SK-N-SH treated with all-trans-retinoic acid at 6 μM for 48 hours (cell line): ENCODE results near the gene EVI5.

Experiments used
- ATAC-seq: fragments of 200-7000 bp; cut with Tn5 transposase; 3 replicates; pipeline ENCODE4 v1.9.1; 2020; ENCODE audit warnings: mild to moderate bottlenecking, moderate library complexity
- ARNTL ChIP-seq: fragments of 450-650 bp; formaldehyde crosslinking; IDR thresholded peaks from 2 replicates; pipeline ENCODE4 v1.5.0; 2020; ENCODE audit warnings: low read depth, mild to moderate bottlenecking, moderate library complexity, borderline replicate concordance
- BACH2 ChIP-seq: fragments of 250-450 bp; sonication (Bioruptor Pico); IDR thresholded peaks from 2 replicates; pipeline ENCODE4 v1.9.0; 2021; ENCODE audit warnings: mild to moderate bottlenecking, borderline replicate concordance
- CSDC2 ChIP-seq: fragments of 250-450 bp; sonication (Bioruptor Pico); IDR thresholded peaks from 2 replicates; pipeline ENCODE4 v1.5.0; 2020; ENCODE audit warnings: mild to moderate bottlenecking, moderate library complexity
- CSRNP3 ChIP-seq: fragments of 250-450 bp; sonication (Bioruptor Pico); IDR thresholded peaks from 2 replicates; pipeline ENCODE4 v1.5.1; 2021; ENCODE audit warnings: mild to moderate bottlenecking, moderate library complexity
- ESRRG ChIP-seq: fragments of 250-450 bp; sonication (Bioruptor Pico); IDR thresholded peaks from 2 replicates; pipeline ENCODE4 v1.6.1; 2021; ENCODE audit warnings: mild to moderate bottlenecking
- GLIS3 ChIP-seq: fragments of 250-450 bp; sonication (Bioruptor Pico); IDR thresholded peaks from 2 replicates; pipeline ENCODE4 v1.5.0; 2020; ENCODE audit warnings: mild to moderate bottlenecking, moderate library complexity
- ISL1 ChIP-seq: fragments of 250-450 bp; sonication (Bioruptor Pico); IDR thresholded peaks from 2 replicates; pipeline ENCODE4 v2.1.2; 2022; ENCODE audit warnings: mild to moderate bottlenecking, moderate library complexity
- OSR1 ChIP-seq: fragments of 250-450 bp; sonication (Bioruptor Pico); IDR thresholded peaks from 2 replicates; pipeline ENCODE4 v1.8.0; 2022; ENCODE audit warnings: moderate library complexity, mild to moderate bottlenecking, inconsistent platforms
- PATZ1 ChIP-seq: fragments of 250-450 bp; sonication (Bioruptor Pico); IDR thresholded peaks from 2 replicates; pipeline ENCODE4 v1.8.0; 2020; ENCODE audit warnings: mild to moderate bottlenecking, moderate library complexity, borderline replicate concordance
- POU6F1 ChIP-seq: fragments of 250-450 bp; sonication (Bioruptor Pico); IDR thresholded peaks from 2 replicates; pipeline ENCODE4 v1.8.0; 2021; ENCODE audit warnings: low read depth, mild to moderate bottlenecking, moderate library complexity, borderline replicate concordance
- PPARA ChIP-seq: fragments of 250-450 bp; sonication (Bioruptor Pico); IDR thresholded peaks from 2 replicates; pipeline ENCODE4 v1.5.0; 2020; ENCODE audit warnings: mild to moderate bottlenecking, borderline replicate concordance
- SNAI2 ChIP-seq: fragments of 250-450 bp; sonication (Bioruptor Pico); IDR thresholded peaks from 2 replicates; pipeline ENCODE4 v1.5.0; 2020; ENCODE audit warnings: mild to moderate bottlenecking, moderate library complexity
- TCF4 ChIP-seq: fragments of 250-450 bp; sonication (Bioruptor Pico); IDR thresholded peaks from 2 replicates; pipeline ENCODE4 v1.8.0; 2021; ENCODE audit warnings: mild to moderate bottlenecking, moderate library complexity, borderline replicate concordance
- TOX ChIP-seq: fragments of 250-450 bp; sonication (Bioruptor Pico); IDR thresholded peaks from 2 replicates; pipeline ENCODE4 v1.8.0; 2021; ENCODE audit warnings: mild to moderate bottlenecking, moderate library complexity, borderline replicate concordance
- ZC3H10 ChIP-seq: fragments of 250-450 bp; sonication (Bioruptor Pico); IDR thresholded peaks from 2 replicates; pipeline ENCODE4 v1.5.1; 2021; ENCODE audit warnings: mild to moderate bottlenecking, moderate library complexity
- ZFP3 ChIP-seq: fragments of 250-450 bp; sonication (Bioruptor Pico); IDR thresholded peaks from 2 replicates; pipeline ENCODE4 v1.5.0; 2020; ENCODE audit warnings: mild to moderate bottlenecking, moderate library complexity
- ZFP30 ChIP-seq: fragments of 450-650 bp; formaldehyde crosslinking; IDR thresholded peaks from 2 replicates; pipeline ENCODE4 v1.5.0; 2022; ENCODE audit warnings: mild to moderate bottlenecking, moderate library complexity
- ZNF565 ChIP-seq: fragments of 450-650 bp; formaldehyde crosslinking; conservative IDR thresholded peaks from 2 replicates; pipeline ENCODE4 v1.5.0; 2020; ENCODE audit warnings: low read depth, mild to moderate bottlenecking, moderate library complexity
- ZNF70 ChIP-seq: fragments of 450-650 bp; formaldehyde crosslinking; IDR thresholded peaks from 2 replicates; pipeline ENCODE4 v1.5.0; 2020; ENCODE audit warnings: mild to moderate bottlenecking, moderate library complexity
- ZNF8 ChIP-seq: fragments of 450-650 bp; formaldehyde crosslinking; IDR thresholded peaks from 2 replicates; pipeline ENCODE4 v1.5.0; 2020; ENCODE audit warnings: mild to moderate bottlenecking, moderate library complexity
- TF ChIP-seq, protein P1 (sequence below): fragments of 250-450 bp; sonication (Bioruptor Pico); IDR thresholded peaks from 2 replicates; pipeline ENCODE4 v1.5.1; 2020; ENCODE audit warnings: low read depth, mild to moderate bottlenecking, moderate library complexity
- TF ChIP-seq, protein P2 (sequence below): fragments of 250-450 bp; sonication (Bioruptor Pico); IDR thresholded peaks from 2 replicates; pipeline ENCODE4 v1.5.0; 2020; ENCODE audit warnings: mild to moderate bottlenecking, moderate library complexity

EVI5 gene

DNA sequence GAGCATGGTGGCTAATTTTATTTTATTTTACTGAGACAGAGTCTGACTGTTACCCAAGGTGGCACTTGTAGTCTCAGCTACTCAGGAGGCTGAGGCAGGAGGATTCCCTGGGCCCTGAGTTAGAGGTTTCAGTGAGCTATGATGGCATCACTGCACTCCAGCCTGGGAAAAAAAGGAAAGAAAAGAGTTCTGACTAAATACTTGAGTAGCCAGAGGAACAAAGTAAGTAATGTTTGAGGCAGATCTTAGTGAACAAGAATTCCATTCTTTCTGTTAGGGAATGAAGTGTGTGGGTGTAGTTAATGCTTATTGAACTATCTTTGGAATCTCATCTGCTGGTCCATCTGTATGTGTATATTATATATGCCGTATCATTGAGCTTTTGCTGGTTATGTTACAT, 13.1 kb upstream of the EVI5 start:
- ATAC-seq = no peak; the same call in 2 of the 3 replicates
- no peak for TF ChIP-seq ZC3H10 (CRISPR knock-in tag)
- TF ChIP-seq OSR1 (CRISPR knock-in tag) = no peak
- no peak for TF ChIP-seq ZNF70 (CRISPR knock-in tag)
- TF ChIP-seq ZFP3 = no peak
- TF ChIP-seq ZNF8 = no peak
- no peak for TF ChIP-seq ESRRG
- TF ChIP-seq, protein P1, sequence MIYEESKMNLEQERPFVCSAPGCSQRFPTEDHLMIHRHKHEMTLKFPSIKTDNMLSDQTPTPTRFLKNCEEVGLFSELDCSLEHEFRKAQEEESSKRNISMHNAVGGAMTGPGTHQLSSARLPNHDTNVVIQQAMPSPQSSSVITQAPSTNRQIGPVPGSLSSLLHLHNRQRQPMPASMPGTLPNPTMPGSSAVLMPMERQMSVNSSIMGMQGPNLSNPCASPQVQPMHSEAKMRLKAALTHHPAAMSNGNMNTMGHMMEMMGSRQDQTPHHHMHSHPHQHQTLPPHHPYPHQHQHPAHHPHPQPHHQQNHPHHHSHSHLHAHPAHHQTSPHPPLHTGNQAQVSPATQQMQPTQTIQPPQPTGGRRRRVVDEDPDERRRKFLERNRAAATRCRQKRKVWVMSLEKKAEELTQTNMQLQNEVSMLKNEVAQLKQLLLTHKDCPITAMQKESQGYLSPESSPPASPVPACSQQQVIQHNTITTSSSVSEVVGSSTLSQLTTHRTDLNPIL (CRISPR knock-in tag) = no peak
- TF ChIP-seq PPARA = no peak
- no peak for TF ChIP-seq SNAI2 (CRISPR knock-in tag)
- no peak for TF ChIP-seq TOX
- TF ChIP-seq ISL1 (CRISPR knock-in tag) = no peak
- TF ChIP-seq ZFP30 (CRISPR knock-in tag) = no peak
- TF ChIP-seq CSDC2 (CRISPR knock-in tag) = no peak
- no peak for TF ChIP-seq GLIS3 (CRISPR knock-in tag)

GRCh38 chr1:92797297-92797696, 12.4 kb upstream of the EVI5 start:
- TF ChIP-seq PATZ1 (CRISPR knock-in tag) (no peak), CSRNP3 (no peak)
- TF ChIP-seq, all 23 proteins: peak for 0
- ATAC-seq = no peak

DNA sequence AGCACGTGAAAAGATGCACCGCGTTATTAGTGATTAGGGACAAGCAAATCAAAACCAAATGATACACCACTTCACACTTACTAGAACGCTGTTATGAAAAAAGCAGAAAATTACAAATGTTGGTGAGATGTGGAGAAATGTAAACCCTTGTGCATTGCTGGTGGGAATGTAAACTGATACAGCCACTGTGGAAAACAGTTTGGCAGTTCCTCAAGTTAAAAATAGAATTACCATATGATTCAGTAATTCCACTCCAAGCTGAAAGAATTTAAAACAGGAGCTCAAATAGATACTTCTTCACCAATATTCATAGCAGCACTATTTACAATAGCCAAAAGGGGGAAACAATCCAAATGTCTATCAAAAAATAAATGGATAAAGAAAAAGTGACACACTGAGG, 10.3 kb upstream of the EVI5 start:
- peak; percentile 51; the same call in 2 of the 3 replicates for ATAC-seq

DNA sequence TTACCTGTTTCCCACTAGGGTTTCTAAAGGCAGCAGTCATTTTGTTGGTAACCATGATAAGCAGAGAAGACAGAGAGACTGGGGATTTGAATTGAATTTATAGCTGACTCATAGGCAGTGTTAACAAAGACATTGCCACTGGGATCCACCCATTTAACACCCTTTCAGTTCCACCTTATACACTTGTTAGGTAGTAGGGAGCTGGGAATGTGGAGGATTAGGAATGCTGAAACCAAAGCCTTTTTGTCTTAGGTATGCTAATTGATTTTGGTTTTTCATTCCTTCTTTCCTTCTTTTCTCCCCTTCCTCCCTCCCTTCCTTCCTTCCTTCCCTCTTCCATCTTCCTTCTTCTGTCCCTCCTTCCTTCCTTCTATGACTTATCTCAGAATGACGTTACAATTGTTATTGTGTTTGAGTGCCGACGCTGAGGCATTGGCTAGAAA, 7.5 kb upstream of the EVI5 start:
- no peak for ATAC-seq
- no peak for TF ChIP-seq ZNF70 (CRISPR knock-in tag)
- TF ChIP-seq ESRRG = no peak
- TF ChIP-seq BACH2 (CRISPR knock-in tag) = no peak
- no peak for TF ChIP-seq POU6F1 (CRISPR knock-in tag)
- TF ChIP-seq ZFP30 (CRISPR knock-in tag) = no peak
- TF ChIP-seq ARNTL (CRISPR knock-in tag) = no peak
- no peak for TF ChIP-seq CSDC2 (CRISPR knock-in tag)
- TF ChIP-seq ZNF565 = no peak
- TF ChIP-seq, protein P2, sequence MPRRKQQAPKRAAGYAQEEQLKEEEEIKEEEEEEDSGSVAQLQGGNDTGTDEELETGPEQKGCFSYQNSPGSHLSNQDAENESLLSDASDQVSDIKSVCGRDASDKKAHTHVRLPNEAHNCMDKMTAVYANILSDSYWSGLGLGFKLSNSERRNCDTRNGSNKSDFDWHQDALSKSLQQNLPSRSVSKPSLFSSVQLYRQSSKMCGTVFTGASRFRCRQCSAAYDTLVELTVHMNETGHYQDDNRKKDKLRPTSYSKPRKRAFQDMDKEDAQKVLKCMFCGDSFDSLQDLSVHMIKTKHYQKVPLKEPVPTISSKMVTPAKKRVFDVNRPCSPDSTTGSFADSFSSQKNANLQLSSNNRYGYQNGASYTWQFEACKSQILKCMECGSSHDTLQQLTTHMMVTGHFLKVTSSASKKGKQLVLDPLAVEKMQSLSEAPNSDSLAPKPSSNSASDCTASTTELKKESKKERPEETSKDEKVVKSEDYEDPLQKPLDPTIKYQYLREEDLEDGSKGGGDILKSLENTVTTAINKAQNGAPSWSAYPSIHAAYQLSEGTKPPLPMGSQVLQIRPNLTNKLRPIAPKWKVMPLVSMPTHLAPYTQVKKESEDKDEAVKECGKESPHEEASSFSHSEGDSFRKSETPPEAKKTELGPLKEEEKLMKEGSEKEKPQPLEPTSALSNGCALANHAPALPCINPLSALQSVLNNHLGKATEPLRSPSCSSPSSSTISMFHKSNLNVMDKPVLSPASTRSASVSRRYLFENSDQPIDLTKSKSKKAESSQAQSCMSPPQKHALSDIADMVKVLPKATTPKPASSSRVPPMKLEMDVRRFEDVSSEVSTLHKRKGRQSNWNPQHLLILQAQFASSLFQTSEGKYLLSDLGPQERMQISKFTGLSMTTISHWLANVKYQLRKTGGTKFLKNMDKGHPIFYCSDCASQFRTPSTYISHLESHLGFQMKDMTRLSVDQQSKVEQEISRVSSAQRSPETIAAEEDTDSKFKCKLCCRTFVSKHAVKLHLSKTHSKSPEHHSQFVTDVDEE (CRISPR knock-in tag) = no peak
- TF ChIP-seq ZC3H10 (CRISPR knock-in tag) = no peak
- TF ChIP-seq CSRNP3 = no peak
- TF ChIP-seq ZFP3 = no peak
- TF ChIP-seq ISL1 (CRISPR knock-in tag) = no peak
- no peak for TF ChIP-seq TCF4 (CRISPR knock-in tag)

More for the DNA sequence above, 10.3 kb upstream of the EVI5 start:
- no peak for TF ChIP-seq TOX
- TF ChIP-seq, protein P2 (CRISPR knock-in tag) = no peak
